SH-SY5Y (cell line): Measurements from ENCODE around the gene CARD9.

Experiments
- GATA2 ChIP-seq: IDR thresholded peaks from 2 replicates; pipeline ENCODE4 v1.6.1; 2011; ENCODE audit warnings: mild to moderate bottlenecking, low read depth, low read length
- GATA3 ChIP-seq: IDR thresholded peaks from 2 replicates; pipeline ENCODE4 v1.6.1; 2011; ENCODE audit warnings: low read depth, mild to moderate bottlenecking, low read length, moderate library complexity

- TF ChIP-seq GATA2: no peak
- TF ChIP-seq GATA3: no peak
Measured at GRCh38 chr9:136326061-136326760, 47.3 kb downstream of the CARD9 start.
